CD8-positive, alpha-beta memory T cell (primary cell): ENCODE measurements around the gene CXCR4. TPM values are rescaled to one million over a fixed set of nuclear protein-coding genes. Genes with fewer than 3 reads are reported as not detected.
"Not testable (repeated sequence)": the region's sequence is repeated elsewhere in the genome, so short reads cannot be mapped to it uniquely, and the experiment has no call there.

Source experiments
- CTCF ChIA-PET: fragments of 350-600 bp; sonication (Branson Sonifier 250); formaldehyde crosslinking; loops from one replicate; lab custom pipeline; 2021; ENCODE audit warnings: antibody characterized with exemption; lab: Charles Lee
- POLR2A ChIA-PET: fragments of 350-600 bp; sonication (Branson Sonifier 250); formaldehyde crosslinking; loops from one replicate; lab custom pipeline; 2021; ENCODE audit warnings: antibody characterized with exemption; lab: Charles Lee
- DNase-seq, 5 donors: peaks; one replicate each; pipeline versions ENCODE4 v3.0.0 to v3.0.0-alpha.2; 2020 to 2022; ENCODE audit warnings: mixed read lengths in 1 of 5
- H3K27ac ChIP-seq: one replicate; pipeline ENCODE4 v1.7.0; 2013; ENCODE audit warnings: low read depth, mild to moderate bottlenecking, low read length, moderate library complexity
- H3K27me3 ChIP-seq: 2 replicates; pipeline ENCODE4 v1.7.0; 2013; ENCODE audit warnings: low read length, mild to moderate bottlenecking; ENCODE audit not compliant: insufficient read depth, poor library complexity, severe bottlenecking
- H3K36me3 ChIP-seq: 2 replicates; pipeline ENCODE4 v1.7.0; 2013; ENCODE audit warnings: mild to moderate bottlenecking, low read length, moderate library complexity; ENCODE audit not compliant: insufficient read depth
- H3K4me1 ChIP-seq: 2 replicates; pipeline ENCODE4 v1.7.0; 2013; ENCODE audit warnings: mild to moderate bottlenecking, low read length, moderate library complexity; ENCODE audit not compliant: insufficient read depth
- H3K4me3 ChIP-seq: 2 replicates; pipeline ENCODE4 v1.7.0; 2013; ENCODE audit warnings: mild to moderate bottlenecking, low read length
- H3K9me3 ChIP-seq: 2 replicates; pipeline ENCODE4 v1.7.0; 2013; ENCODE audit warnings: mild to moderate bottlenecking, low read length
- H3K27ac Mint-ChIP-seq, 8 donors: one replicate each; pipeline ENCODE4 v1.8.0; 2020 to 2021; ENCODE audit warnings: mixed read lengths in 8 of 8, mild to moderate bottlenecking in 6 of 8, inconsistent platforms in 3 of 8, moderate library complexity in 3 of 8
- H3K27me3 Mint-ChIP-seq, 2 donors: one replicate each; pipeline ENCODE4 v1.8.0; 2020 to 2021; ENCODE audit warnings: mixed read lengths in 2 of 2, mild to moderate bottlenecking in 1 of 2, moderate library complexity in 1 of 2
- H3K36me3 Mint-ChIP-seq, 3 donors: one replicate each; pipeline ENCODE4 v1.8.0; 2020 to 2021; ENCODE audit warnings: mixed read lengths in 3 of 3, inconsistent platforms in 1 of 3, mild to moderate bottlenecking in 1 of 3
- H3K4me1 Mint-ChIP-seq, 3 donors: one replicate each; pipeline ENCODE4 v1.8.0; 2020 to 2021; ENCODE audit warnings: mixed read lengths in 3 of 3, inconsistent platforms in 1 of 3, mild to moderate bottlenecking in 1 of 3
- H3K4me3 Mint-ChIP-seq, 7 donors: one replicate each; pipeline ENCODE4 v1.8.0; 2020 to 2021; ENCODE audit warnings: mixed read lengths in 7 of 7, mild to moderate bottlenecking in 6 of 7, moderate library complexity in 4 of 7, inconsistent platforms in 2 of 7
- H3K9me3 Mint-ChIP-seq, 5 donors: one replicate each; pipeline ENCODE4 v1.8.0; 2020 to 2022; ENCODE audit warnings: mixed read lengths in 5 of 5, mild to moderate bottlenecking in 3 of 5, moderate library complexity in 2 of 5, inconsistent platforms in 1 of 5
- polyA plus RNA-seq: library from polyadenylated mRNA; unstranded; fragments of 300-500 nt; fragmentation: Illumina TruSeq; gene quantifications from one replicate; pipeline ENCODE4 v1.2.3, GENCODE V29; 2021
- total RNA-seq, 2 experiments: library from RNA; stranded (reverse); gene quantifications; one replicate each; pipeline ENCODE4 v1.2.3, GENCODE V29; 2021

CXCR4 gene
- total and polyA plus RNA-seq, 3 experiments from 2014 or later: 102 to 569 (median 106) TPM

DNA sequence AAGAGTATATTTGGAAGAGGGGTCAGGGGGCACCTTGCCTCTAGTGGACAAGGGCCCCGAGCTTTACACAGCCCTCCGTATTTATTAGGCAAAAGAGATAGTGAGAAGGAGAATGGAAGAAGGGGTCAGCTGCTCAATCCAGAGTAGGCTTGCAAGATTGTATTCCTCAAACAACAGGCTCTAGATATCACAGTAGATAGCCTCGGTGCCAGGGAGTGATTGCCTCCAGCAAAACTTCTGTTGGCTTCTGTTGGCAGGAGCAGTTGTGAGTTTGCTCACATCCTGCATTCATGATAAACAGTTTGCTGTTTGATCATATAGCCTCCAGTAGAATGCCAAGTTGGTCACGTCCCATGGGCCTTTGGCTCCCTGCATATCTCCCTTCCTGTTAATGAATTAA is 46.1 kb downstream of the CXCR4 start:
- Mint-ChIP-seq H3K36me3 (peaks cover 0 to 11% (median 3%) of the 10 kb centered on the region in 3 donors), H3K4me1 (peaks cover 8 to 18% (median 15%) of the 10 kb centered on the region in 3 donors), H3K9me3 (peaks cover 2 to 13% (median 7%) of the 10 kb centered on the region in 5 donors)
- H3K27me3 Mint-ChIP-seq, H3K4me3 Mint-ChIP-seq, H3K4me3 ChIP-seq, H3K27me3 ChIP-seq, H3K9me3 ChIP-seq, H3K36me3 ChIP-seq, CTCF ChIA-PET, DNase-seq, H3K27ac Mint-ChIP-seq, POLR2A ChIA-PET, H3K27ac ChIP-seq: not testable (repeated sequence)
- peaks cover 14% of the 10 kb centered on the region for H3K4me1 ChIP-seq

DNA sequence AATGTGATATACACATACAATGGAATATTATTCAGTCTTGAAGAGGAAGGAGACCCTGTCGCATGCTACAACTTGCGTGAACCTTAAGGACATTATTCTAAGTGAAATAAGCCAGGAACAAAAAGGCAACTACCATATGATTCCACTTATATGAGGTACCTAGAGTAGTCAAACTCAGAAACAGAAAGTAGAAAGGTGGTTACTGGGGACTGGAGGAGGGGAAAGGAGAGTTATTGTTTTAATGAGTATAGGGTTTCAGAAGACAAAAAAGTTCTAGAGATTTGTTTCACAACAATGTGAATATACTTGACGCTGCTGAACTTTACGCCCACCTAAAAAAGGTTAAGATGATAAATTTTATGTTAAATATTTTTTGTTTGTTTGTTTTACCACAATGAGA is 47.0 kb downstream of the CXCR4 start:
- no peaks in the 10 kb centered on the region for H3K9me3 ChIP-seq
- no peaks in the 10 kb centered on the region for H3K36me3 ChIP-seq
- no peak for DNase-seq
- Mint-ChIP-seq H3K27ac (no peak overlapping the region), H3K9me3 (peaks cover 2 to 13% (median 7%) of the 10 kb centered on the region in 5 donors), H3K36me3 (peaks cover 0 to 11% (median 3%) of the 10 kb centered on the region in 3 donors), H3K4me3 (no peak overlapping the region), H3K4me1 (peaks cover 13 to 25% (median 22%) of the 10 kb centered on the region in 3 donors), H3K27me3 (no peaks in the 10 kb centered on the region)
- ChIA-PET CTCF (no interaction called here), POLR2A (no interaction called here)
- no peak overlapping the region for H3K27ac ChIP-seq
- H3K27me3 ChIP-seq: no peaks in the 10 kb centered on the region
- peaks cover 14% of the 10 kb centered on the region for H3K4me1 ChIP-seq
- no peak overlapping the region for H3K4me3 ChIP-seq

- ChIA-PET POLR2A (no interaction called here), CTCF (no interaction called here)
- no peaks in the 10 kb centered on the region for H3K36me3 ChIP-seq
- no peak overlapping the region for H3K27ac ChIP-seq
- Mint-ChIP-seq H3K27ac (peak overlapping the region in 3 of 8 donors; percentile 38 to 82 (median 76)), H3K4me1 (peaks cover 23 to 37% (median 33%) of the 10 kb centered on the region in 3 donors), H3K36me3 (peaks cover 0 to 11% (median 3%) of the 10 kb centered on the region in 3 donors), H3K27me3 (peaks cover 0 to 2% of the 10 kb centered on the region in 2 donors), H3K4me3 (no peak overlapping the region), H3K9me3 (peaks cover 2 to 13% (median 7%) of the 10 kb centered on the region in 5 donors)
- H3K27me3 ChIP-seq: no peaks in the 10 kb centered on the region
- peaks cover 25% of the 10 kb centered on the region for H3K4me1 ChIP-seq
- no peak overlapping the region for H3K4me3 ChIP-seq
- DNase-seq: no peak
- H3K9me3 ChIP-seq: no peaks in the 10 kb centered on the region
Observed at GRCh38 chr2:136069773-136070172, 48.2 kb downstream of the CXCR4 start.

DNA sequence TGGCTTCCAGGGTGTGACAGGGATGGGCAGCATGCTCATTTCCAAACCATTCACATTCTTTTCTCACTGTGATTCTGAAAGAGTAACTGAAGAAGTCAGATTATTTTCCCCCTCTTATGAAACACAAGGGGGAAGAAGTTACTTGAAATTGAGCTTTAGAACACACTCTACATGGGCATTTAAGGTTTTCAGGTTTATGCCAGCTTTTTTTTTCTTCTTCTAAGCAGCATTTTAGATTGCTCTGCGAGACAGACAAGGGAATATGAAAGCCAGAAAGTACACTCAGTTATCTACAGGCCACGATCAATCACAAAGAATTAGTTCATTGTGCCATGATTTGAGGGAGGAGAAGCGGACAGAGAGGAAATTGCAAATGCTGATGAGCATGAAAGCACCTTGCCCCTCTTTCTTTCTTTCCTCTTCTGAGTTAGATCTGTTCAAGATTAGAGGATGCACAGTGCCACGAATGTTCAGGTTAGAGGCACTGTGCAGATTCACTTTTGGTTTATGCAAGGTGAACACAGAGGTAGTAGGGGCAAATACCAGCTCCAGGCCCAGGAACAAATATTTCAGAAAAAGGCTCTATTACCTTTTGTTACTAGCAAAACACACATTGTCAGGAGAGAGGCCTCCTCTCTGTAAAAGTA is 49.2 kb downstream of the CXCR4 start:
- DNase-seq: no peak
- Mint-ChIP-seq H3K27ac (peak overlapping the region; percentile 12 to 91 (median 65)), H3K27me3 (peaks cover 0 to 4% of the 10 kb centered on the region in 2 donors), H3K36me3 (peaks cover 0 to 12% (median 3%) of the 10 kb centered on the region in 3 donors), H3K4me1 (peaks cover 28 to 47% (median 42%) of the 10 kb centered on the region in 3 donors), H3K4me3 (peak overlapping the region in 5 of 7 donors; percentile 1 to 44 (median 30)), H3K9me3 (peaks cover 2 to 13% (median 7%) of the 10 kb centered on the region in 5 donors)
- Histone ChIP-seq H3K27ac (no peak overlapping the region), H3K27me3 (no peaks in the 10 kb centered on the region), H3K4me1 (peaks cover 25% of the 10 kb centered on the region), H3K4me3 (no peak overlapping the region), H3K36me3 (no peaks in the 10 kb centered on the region), H3K9me3 (no peaks in the 10 kb centered on the region)
- ChIA-PET POLR2A (no interaction called here), CTCF (no interaction called here)

DNA sequence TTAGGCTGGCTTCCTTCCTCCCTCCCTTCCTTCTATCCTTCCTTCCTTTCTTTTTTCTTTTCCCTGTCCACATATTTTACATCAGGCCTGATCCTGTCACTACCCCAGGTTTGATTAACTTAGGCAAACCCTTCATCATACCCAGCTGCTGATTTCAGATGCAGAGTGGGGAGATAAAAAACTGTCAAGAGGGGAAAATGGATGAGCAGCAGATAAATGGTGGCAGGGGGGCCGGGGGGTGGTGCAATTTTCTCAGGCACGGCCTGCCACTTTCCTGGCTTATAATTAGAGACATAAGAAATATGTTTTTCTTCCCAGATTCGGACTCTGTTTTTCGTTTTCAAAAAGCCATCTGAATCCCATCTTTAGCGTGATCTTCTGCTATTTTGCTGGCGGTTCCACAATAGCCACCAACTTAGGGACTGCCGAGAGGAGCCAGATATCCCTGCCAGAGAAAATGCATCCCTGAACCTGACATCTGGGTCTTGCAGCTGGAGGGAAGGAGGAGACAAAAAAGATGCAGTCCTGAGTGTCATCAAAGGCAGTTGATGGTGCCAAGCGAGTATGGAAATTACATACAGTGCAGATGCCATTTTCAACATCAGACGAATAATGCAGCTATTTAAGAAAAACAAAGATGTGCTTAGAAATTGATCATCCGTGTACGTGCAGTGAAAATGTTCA is 49.9 kb downstream of the CXCR4 start:
- peaks cover 25% of the 10 kb centered on the region for H3K4me1 ChIP-seq
- H3K9me3 Mint-ChIP-seq: peaks cover 2 to 13% (median 7%) of the 10 kb centered on the region in 5 donors
- H3K27ac ChIP-seq: no peak overlapping the region
- H3K36me3 Mint-ChIP-seq: peaks cover 0 to 11% (median 5%) of the 10 kb centered on the region in 3 donors
- no peaks in the 10 kb centered on the region for H3K36me3 ChIP-seq
- H3K4me1 Mint-ChIP-seq: peaks cover 28 to 51% (median 42%) of the 10 kb centered on the region in 3 donors
- H3K4me3 ChIP-seq: no peak overlapping the region
- peak overlapping the region in 2 of 8 donors; percentile 72 to 91 for H3K27ac Mint-ChIP-seq
- no peak for DNase-seq
- H3K4me3 Mint-ChIP-seq: peak overlapping the region in 1 of 7 donors; percentile 49
- ChIA-PET POLR2A (no interaction called here), CTCF (no interaction called here)
- peaks cover 0 to 4% of the 10 kb centered on the region in 2 donors for H3K27me3 Mint-ChIP-seq
- H3K9me3 ChIP-seq: no peaks in the 10 kb centered on the region
- no peaks in the 10 kb centered on the region for H3K27me3 ChIP-seq

GRCh38 chr2:136067459-136067858 is 50.5 kb downstream of the CXCR4 start:
- no peak overlapping the region for H3K4me3 Mint-ChIP-seq
- peaks cover 28 to 51% (median 43%) of the 10 kb centered on the region in 3 donors for H3K4me1 Mint-ChIP-seq
- no peak overlapping the region for H3K27ac Mint-ChIP-seq
- Histone ChIP-seq H3K4me3 (no peak overlapping the region), H3K27me3 (no peaks in the 10 kb centered on the region), H3K36me3 (no peaks in the 10 kb centered on the region), H3K27ac (no peak overlapping the region), H3K4me1 (peaks cover 25% of the 10 kb centered on the region), H3K9me3 (no peaks in the 10 kb centered on the region)
- H3K9me3 Mint-ChIP-seq: peaks cover 2 to 13% (median 3%) of the 10 kb centered on the region in 5 donors
- ChIA-PET CTCF (no interaction called here), POLR2A (no interaction called here)
- DNase-seq: no peak
- peaks cover 0 to 4% of the 10 kb centered on the region in 2 donors for H3K27me3 Mint-ChIP-seq
- peaks cover 0 to 6% (median 5%) of the 10 kb centered on the region in 3 donors for H3K36me3 Mint-ChIP-seq

DNA sequence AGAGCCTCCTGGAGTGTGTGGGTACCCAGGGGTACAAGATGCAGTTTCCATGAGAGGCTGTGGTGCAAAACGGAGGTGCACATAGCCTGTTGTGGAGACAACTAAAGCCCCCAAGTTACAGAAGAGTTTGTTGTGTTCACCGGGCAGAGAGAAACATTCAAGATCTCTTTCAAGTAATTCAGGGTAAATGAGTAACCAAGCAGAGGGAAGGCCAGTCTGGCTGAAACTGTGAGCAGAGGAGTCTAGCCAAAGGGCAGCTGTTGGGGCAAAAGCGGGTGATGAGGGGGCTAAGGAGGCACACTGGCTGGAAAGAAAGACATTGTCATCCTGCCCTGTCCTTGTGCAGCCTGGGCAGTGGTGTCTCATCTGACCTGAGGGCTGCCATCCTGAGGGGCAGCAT is 52.0 kb downstream of the CXCR4 start:
- peaks cover 25% of the 10 kb centered on the region for H3K4me1 ChIP-seq
- peaks cover 0 to 4% of the 10 kb centered on the region in 2 donors for H3K27me3 Mint-ChIP-seq
- H3K36me3 ChIP-seq: no peaks in the 10 kb centered on the region
- peak overlapping the region in 2 of 8 donors; percentile 3 to 43 for H3K27ac Mint-ChIP-seq
- no peak overlapping the region for H3K4me3 Mint-ChIP-seq
- H3K4me3 ChIP-seq: no peak overlapping the region
- no peak for DNase-seq
- H3K36me3 Mint-ChIP-seq: peaks cover 0 to 14% (median 7%) of the 10 kb centered on the region in 3 donors
- peaks cover 28 to 62% (median 53%) of the 10 kb centered on the region in 3 donors for H3K4me1 Mint-ChIP-seq
- no peak overlapping the region for H3K27ac ChIP-seq
- POLR2A ChIA-PET: interaction anchor here (0.9 kb wide), 1 partner anchor 11 kb away, joined by 3 read pairs; no protein-coding TSS in a partner anchor
- no peaks in the 10 kb centered on the region for H3K27me3 ChIP-seq
- CTCF ChIA-PET: no interaction called here
- H3K9me3 ChIP-seq: no peaks in the 10 kb centered on the region
- peaks cover 0 to 3% (median 0%) of the 10 kb centered on the region in 5 donors for H3K9me3 Mint-ChIP-seq

DNA sequence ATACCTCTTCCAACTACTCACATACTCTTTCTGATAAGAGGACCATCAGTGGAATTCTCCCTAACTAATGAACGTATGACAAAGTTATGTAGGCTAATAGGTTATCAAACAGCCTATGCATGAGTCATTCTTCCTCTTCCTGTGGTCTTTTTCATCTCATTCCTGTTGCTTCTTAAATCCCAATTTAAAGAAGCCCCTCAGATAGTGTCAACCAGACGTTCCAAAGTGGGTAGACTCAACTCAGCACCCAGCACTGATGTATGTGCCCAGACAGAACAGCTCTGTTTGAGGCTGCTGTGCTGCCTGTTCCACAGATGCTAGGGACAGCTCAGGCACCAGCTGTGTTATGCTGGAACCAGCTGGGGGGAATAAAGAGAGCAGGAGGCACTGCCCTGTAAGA is 52.6 kb downstream of the CXCR4 start:
- POLR2A ChIA-PET: interaction anchor here (0.9 kb wide), 1 partner anchor 10 kb away, joined by 3 read pairs; no protein-coding TSS in a partner anchor
- H3K27ac Mint-ChIP-seq: peak overlapping the region in 3 of 8 donors; percentile 1 to 51 (median 4)

More for the DNA sequence above, 52.6 kb downstream of the CXCR4 start:
- Histone ChIP-seq H3K9me3 (no peaks in the 10 kb centered on the region), H3K4me1 (peaks cover 25% of the 10 kb centered on the region), H3K4me3 (no peak overlapping the region), H3K27ac (no peak overlapping the region), H3K36me3 (no peaks in the 10 kb centered on the region), H3K27me3 (no peaks in the 10 kb centered on the region)
- peaks cover 0 to 14% (median 7%) of the 10 kb centered on the region in 3 donors for H3K36me3 Mint-ChIP-seq
- DNase-seq: no peak
- peaks cover 28 to 67% (median 53%) of the 10 kb centered on the region in 3 donors for H3K4me1 Mint-ChIP-seq
- H3K27me3 Mint-ChIP-seq: peaks cover 0 to 4% of the 10 kb centered on the region in 2 donors
- no peaks in the 10 kb centered on the region for H3K9me3 Mint-ChIP-seq
- H3K4me3 Mint-ChIP-seq: peak overlapping the region in 4 of 7 donors; percentile 2 to 31 (median 18)
- CTCF ChIA-PET: no interaction called here
